GM18951 (cell line): ENCODE results near the gene USPL1.

Experiments
- POLR2A ChIP-seq: IDR thresholded peaks from 4 replicates; pipeline ENCODE4 v1.6.1; 2011; ENCODE audit warnings: mild to moderate bottlenecking; ENCODE audit not compliant: insufficient read length, insufficient read depth; ENCODE audit errors: extremely low read depth
- in situ Hi-C: fragments of 300-500 bp; cut with MboI; formaldehyde crosslinking; loops from one replicate; pipeline ENCODE4 v1.12.0; 2022; ENCODE audit warnings: low sequenced_read_pairs, mixed read lengths, inconsistent platforms; ENCODE audit not compliant: unreplicated experiment

USPL1 gene

GRCh38 chr13:30656178-30656577 is 38.5 kb downstream of the USPL1 start:
- TF ChIP-seq POLR2A: no peak
- in situ Hi-C loops: no loop called here

- no peak for TF ChIP-seq POLR2A
- in situ Hi-C loops: no loop called here
These were observed 42.3 kb downstream of the USPL1 start for GRCh38 chr13:30659980-30660379.

GRCh38 chr13:30660796-30661195 is 43.1 kb downstream of the USPL1 start:
- in situ Hi-C loops: no loop called here
- TF ChIP-seq POLR2A: no peak

- in situ Hi-C loops: no loop called here
- TF ChIP-seq POLR2A: no peak
These were observed 47.1 kb downstream of the USPL1 start for GRCh38 chr13:30664689-30665275.

- in situ Hi-C loops: no loop called here
- no peak for TF ChIP-seq POLR2A
These were observed 47.9 kb downstream of the USPL1 start for GRCh38 chr13:30665638-30666037.

- in situ Hi-C loops: no loop called here
- TF ChIP-seq POLR2A: no peak
These were observed 48.4 kb downstream of the USPL1 start for GRCh38 chr13:30666113-30666512.

GRCh38 chr13:30667014-30667413 is 49.3 kb downstream of the USPL1 start:
- in situ Hi-C loops: no loop called here
- no peak for TF ChIP-seq POLR2A

GRCh38 chr13:30668312-30668711 is 50.6 kb downstream of the USPL1 start:
- in situ Hi-C loops: no loop called here
- no peak for TF ChIP-seq POLR2A

- in situ Hi-C loops: no loop called here
- TF ChIP-seq POLR2A: no peak
These were observed 53.6 kb downstream of the USPL1 start for GRCh38 chr13:30671271-30671815.

GRCh38 chr13:30673669-30674521 is 56.2 kb downstream of the USPL1 start:
- in situ Hi-C loops: no loop called here
- TF ChIP-seq POLR2A: no peak

GRCh38 chr13:30675717-30676116 is 58.0 kb downstream of the USPL1 start:
- in situ Hi-C loops: no loop called here

GRCh38 chr13:30676672-30677071 is 59.0 kb downstream of the USPL1 start:
- TF ChIP-seq POLR2A: no peak
- in situ Hi-C loops: no loop called here

More at GRCh38 chr13:30675717-30676116, 58.0 kb downstream of the USPL1 start:
- TF ChIP-seq POLR2A: no peak

- TF ChIP-seq POLR2A: no peak
- in situ Hi-C loops: loop anchor here (10.0 kb wide), 1 partner anchor 115 kb away; no protein-coding TSS in a partner anchor
These were observed 62.0 kb downstream of the USPL1 start for GRCh38 chr13:30679483-30680330.
